Sigmoid colon (tissue), 7 donors: ENCODE data around the gene PLCD1. TPM values are rescaled to one million over a fixed set of nuclear protein-coding genes. Genes with fewer than 3 reads are reported as not detected.
A peak's percentile ranks its signal among the peaks of the same experiment; 100 is the strongest.

Experiments used
- DNase-seq: peaks from one replicate; pipeline ENCODE4 v3.0.0-alpha.2; 2019
- H3K27ac ChIP-seq, 4 donors: fragments of 200-600 bp; sonication (generic); one replicate each; pipeline ENCODE4 v1.5.1; 2016 to 2019; ENCODE audit warnings: mild to moderate bottlenecking in 1 of 4
- H3K27me3 ChIP-seq, 3 donors: fragments of 200-600 bp; sonication (generic); one replicate each; pipeline ENCODE4 v1.5.1; 2019; ENCODE audit warnings: mild to moderate bottlenecking in 1 of 3
- H3K36me3 ChIP-seq, 4 donors: fragments of 200-600 bp; sonication (generic); one replicate each; pipeline ENCODE4 v1.5.1; 2016 to 2019
- H3K4me1 ChIP-seq, 4 donors: fragments of 200-600 bp; sonication (generic); one replicate each; pipeline ENCODE4 v1.5.1; 2017 to 2019
- H3K4me3 ChIP-seq, 4 donors: fragments of 200-600 bp; sonication (generic); one replicate each; pipeline ENCODE4 v1.5.1; 2017 to 2019; ENCODE audit warnings: mild to moderate bottlenecking in 2 of 4, moderate library complexity in 1 of 4
- H3K9me3 ChIP-seq, 4 donors: fragments of 200-600 bp in 3 of 4; sonication (generic) in 3 of 4; one replicate each; pipeline versions ENCODE4 v1.5.1 to v1.6.1; 2013 to 2019
- CTCF ChIP-seq, 4 experiments: fragments of 450-650 bp in 3 of 4; fragments of 200-600 bp in 1 of 4; IDR thresholded peaks; one replicate each; pipeline ENCODE4 v1.5.1; 2016 to 2019; ENCODE audit warnings: antibody characterized with exemption in 4 of 4, mild to moderate bottlenecking in 3 of 4, moderate library complexity in 2 of 4
- EP300 ChIP-seq, 4 donors: sonication (generic); formaldehyde crosslinking; IDR thresholded peaks; one replicate each; pipeline ENCODE4 v1.6.1; 2017; ENCODE audit warnings: antibody characterized with exemption in 4 of 4
- POLR2A ChIP-seq, 2 donors: fragments of 450-650 bp; IDR thresholded peaks; one replicate each; pipeline ENCODE4 v1.6.1; 2016; ENCODE audit warnings: antibody characterized with exemption in 2 of 2, mild to moderate bottlenecking in 2 of 2, moderate library complexity in 2 of 2
- POLR2AphosphoS5 ChIP-seq, 4 donors: sonication (generic); formaldehyde crosslinking; IDR thresholded peaks; one replicate each; pipeline ENCODE4 v1.6.1; 2017; ENCODE audit warnings: antibody characterized with exemption in 4 of 4
- WGBS, 2 donors: extraction: QIAGEN DNeasy Blood & Tissue Kit; methylation state at CpG; one replicate each; pipeline ENCODE4 v1.1.7; 2013; 5-methylcytosine and 5-hydroxymethylcytosine counted together
- intact Hi-C: fragments of 100-400 bp; cut with DNase I; formaldehyde crosslinking; loops from one replicate; pipeline ENCODE4 v1.15.1; 2023
- polyA plus RNA-seq, 3 donors: library from polyadenylated mRNA; stranded (reverse); fragments of 200-250 nt; gene quantifications; one replicate each; pipeline ENCODE4 v1.2.3, GENCODE V29; 2013
- total RNA-seq, 4 donors: library from RNA; depleted of rRNA; stranded (reverse); fragments of >200 nt; gene quantifications; one replicate each; pipeline ENCODE4 v1.1.0, GENCODE V29; 2016
- donor health status: healthy with polysubstance abuse.
- donor health status: Bipolar disorder and iron deficiency.
- donor health status: healthy.

PLCD1 gene
- total and polyA plus RNA-seq, 7 donors = 10.3 to 139 (median 22.7) TPM

- TF ChIP-seq CTCF (IDR thresholded peaks at IDR 0.05) = no peak
- TF ChIP-seq POLR2AphosphoS5 (IDR thresholded peaks at IDR 0.05) = no peak
- no peak for TF ChIP-seq POLR2A (IDR thresholded peaks at IDR 0.05)
- no peak for TF ChIP-seq EP300 (IDR thresholded peaks at IDR 0.05)
- no peaks in the 10 kb centered on the region for H3K36me3 ChIP-seq
- no peak overlapping the region for H3K4me3 ChIP-seq
- no peak for DNase-seq
- H3K27me3 ChIP-seq = peaks cover 0 to 5% (median 0%) of the 10 kb centered on the region in 3 donors
- no peak overlapping the region for H3K27ac ChIP-seq
- no peaks in the 10 kb centered on the region for H3K9me3 ChIP-seq
- peaks cover 0 to 16% (median 13%) of the 10 kb centered on the region in 4 donors for H3K4me1 ChIP-seq
- intact Hi-C loops = no loop called here
- 40 to 68% methylated on average over 4 of the region's 4 CpGs for WGBS, 2 donors
Observed at GRCh38 chr3:38043486-38043885, 14.0 kb upstream of the PLCD1 start.

DNA sequence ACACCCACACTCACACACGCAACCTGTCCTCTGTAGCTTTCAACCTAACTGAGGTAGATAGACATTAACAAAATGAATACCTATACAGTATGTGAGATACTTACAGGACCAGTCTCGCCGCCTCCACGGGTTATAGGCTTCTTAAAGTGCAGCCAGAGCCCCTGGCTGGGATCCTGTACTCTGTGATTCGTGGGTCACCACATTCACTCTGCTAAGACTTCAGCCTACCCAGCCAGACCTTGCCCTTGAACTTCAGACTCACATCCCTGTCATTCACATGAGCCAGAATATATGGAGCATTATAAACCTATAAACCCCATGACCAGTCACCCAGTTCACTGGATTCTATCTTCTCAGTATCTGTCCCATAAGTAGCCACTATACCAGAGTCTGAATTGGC, 11.0 kb upstream of the PLCD1 start:
- Histone ChIP-seq H3K36me3 (no peaks in the 10 kb centered on the region), H3K27me3 (peaks cover 0 to 5% (median 0%) of the 10 kb centered on the region in 3 donors), H3K4me1 (peaks cover 0 to 16% (median 13%) of the 10 kb centered on the region in 4 donors), H3K4me3 (no peak overlapping the region), H3K9me3 (no peaks in the 10 kb centered on the region), H3K27ac (no peak overlapping the region)
- TF ChIP-seq POLR2A (IDR thresholded peaks at IDR 0.05) (no peak), EP300 (IDR thresholded peaks at IDR 0.05) (no peak), POLR2AphosphoS5 (IDR thresholded peaks at IDR 0.05) (no peak), CTCF (IDR thresholded peaks at IDR 0.05) (no peak)
- intact Hi-C loops = no loop called here
- DNase-seq = no peak
- 50 to 74% methylated on average over 5 of the region's 5 CpGs for WGBS, 2 donors

- Histone ChIP-seq H3K36me3 (no peaks in the 10 kb centered on the region), H3K27ac (no peak overlapping the region), H3K4me3 (peak overlapping the region; percentile 20 to 50 (median 40)), H3K4me1 (peaks cover 0 to 16% (median 13%) of the 10 kb centered on the region in 4 donors), H3K9me3 (no peaks in the 10 kb centered on the region), H3K27me3 (peaks cover 0 to 5% (median 0%) of the 10 kb centered on the region in 3 donors)
- 10 to 17% methylated on average over 11 of the region's 11 CpGs for WGBS, 2 donors
- intact Hi-C loops = no loop called here
- no peak for TF ChIP-seq EP300 (IDR thresholded peaks at IDR 0.05)
- no peak for TF ChIP-seq POLR2A (IDR thresholded peaks at IDR 0.05)
- TF ChIP-seq POLR2AphosphoS5 (IDR thresholded peaks at IDR 0.05) = no peak
- peak in 2 of 4 experiments; percentile 15 to 17 for TF ChIP-seq CTCF (IDR thresholded peaks at IDR 0.05)
- DNase-seq = peak; percentile 85
Observed at GRCh38 chr3:38039899-38040261, 10.4 kb upstream of the PLCD1 start.

DNA sequence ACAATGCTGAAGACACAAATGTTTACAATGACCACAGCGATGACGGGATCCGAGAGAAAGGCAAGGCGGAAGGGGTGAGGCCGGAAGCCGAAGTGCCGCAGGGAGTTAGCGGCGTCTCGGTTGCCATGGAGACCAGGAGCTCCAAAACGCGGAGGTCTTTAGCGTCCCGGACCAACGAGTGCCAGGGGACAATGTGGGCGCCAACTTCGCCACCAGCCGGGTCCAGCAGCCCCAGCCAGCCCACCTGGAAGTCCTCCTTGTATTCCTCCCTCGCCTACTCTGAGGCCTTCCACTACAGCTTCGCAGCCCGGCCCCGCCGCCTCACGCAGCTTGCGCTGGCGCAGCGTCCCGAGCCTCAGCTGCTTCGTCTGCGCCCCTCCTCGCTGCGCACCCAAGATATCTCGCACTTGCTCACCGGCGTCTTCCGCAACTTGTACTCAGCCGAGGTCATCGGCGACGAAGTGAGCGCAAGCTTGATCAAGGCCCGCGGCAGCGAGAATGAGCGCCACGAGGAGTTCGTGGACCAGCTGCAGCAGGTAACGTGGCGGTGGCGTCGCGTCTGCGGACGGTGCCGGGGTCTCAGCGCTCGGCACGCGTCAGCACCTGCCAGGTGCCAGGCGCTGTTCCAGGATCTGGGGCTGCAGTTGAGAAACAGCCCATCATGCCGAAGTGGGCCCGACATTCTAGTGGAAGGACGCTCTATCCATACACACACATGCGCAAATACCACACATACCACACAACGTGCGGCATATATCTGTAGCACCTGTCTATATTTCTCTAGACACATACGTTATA, 9.9 kb upstream of the PLCD1 start, which contains the start of gene DLEC1:
DLEC1 (plus strand) TSS at position 108 of the 798 bp plus-strand sequence; CDS start at position 126, 18 bp downstream.
- 1 to 2% methylated on average over 67 of the region's 67 CpGs for WGBS, 2 donors
- intact Hi-C loops = no loop called here
- DNase-seq = peak; percentile 83
- TF ChIP-seq POLR2AphosphoS5 (IDR thresholded peaks at IDR 0.05) = no peak
- no peak for TF ChIP-seq EP300 (IDR thresholded peaks at IDR 0.05)
- TF ChIP-seq POLR2A (IDR thresholded peaks at IDR 0.05) = no peak
- TF ChIP-seq CTCF (IDR thresholded peaks at IDR 0.05) = no peak
- Histone ChIP-seq H3K9me3 (no peaks in the 10 kb centered on the region), H3K4me1 (peaks cover 0 to 16% (median 13%) of the 10 kb centered on the region in 4 donors), H3K27ac (no peak within 1 kb of the TSS), H3K27me3 (peaks cover 0 to 5% (median 0%) of the 10 kb centered on the region in 3 donors), H3K4me3 (peak within 1 kb of the TSS; percentile 20 to 50 (median 40)), H3K36me3 (no peaks in the 10 kb centered on the region)
